Neural progenitor cell (in vitro differentiated cells): ENCODE results near the gene PTK6. TPM values are rescaled to one million over a fixed set of nuclear protein-coding genes. Genes with fewer than 3 reads are reported as not detected.
A peak's percentile ranks its signal among the peaks of the same experiment; 100 is the strongest.

Source experiments
- DNase-seq: peaks from one replicate; pipeline ENCODE4 v3.0.0-alpha.2; 2016; ENCODE audit warnings: low spot score
- H2AFZ ChIP-seq: fragments of 200-600 bp; sonication (generic); replicated peaks from 2 replicates; pipeline ENCODE4 v1.6.1; 2016; ENCODE audit warnings: antibody characterized with exemption
- H3F3A ChIP-seq: fragments of 200-600 bp; sonication (generic); 2 replicates; pipeline ENCODE4 v1.6.1; 2016; ENCODE audit warnings: antibody characterized with exemption, low read depth
- H3K27ac ChIP-seq: fragments of 200-600 bp; sonication (generic); 2 replicates; pipeline ENCODE4 v1.5.1; 2016; ENCODE audit warnings: mild to moderate bottlenecking
- H3K27me3 ChIP-seq: fragments of 200-600 bp; sonication (generic); 2 replicates; pipeline ENCODE4 v1.6.1; 2016; ENCODE audit warnings: mild to moderate bottlenecking, moderate library complexity
- H3K36me3 ChIP-seq: fragments of 200-600 bp; sonication (generic); 2 replicates; pipeline ENCODE4 v1.5.1; 2016
- H3K4me1 ChIP-seq: fragments of 200-600 bp; sonication (generic); 2 replicates; pipeline ENCODE4 v1.6.1; 2016; ENCODE audit warnings: mixed run types
- H3K4me2 ChIP-seq: fragments of 200-600 bp; sonication (generic); 2 replicates; pipeline ENCODE4 v1.6.1; 2016
- H3K4me3 ChIP-seq: fragments of 200-600 bp; sonication (generic); 2 replicates; pipeline ENCODE4 v1.5.1; 2016
- H3K79me2 ChIP-seq: fragments of 200-600 bp; sonication (generic); 2 replicates; pipeline ENCODE4 v1.6.1; 2016; ENCODE audit warnings: low read depth
- H3K9ac ChIP-seq: fragments of 200-600 bp; sonication (generic); 2 replicates; pipeline ENCODE4 v1.6.1; 2016
- H3K9me3 ChIP-seq: fragments of 200-600 bp; sonication (generic); 2 replicates; pipeline ENCODE4 v1.5.1; 2016; ENCODE audit warnings: low read depth
- H4K20me1 ChIP-seq: fragments of 200-600 bp; sonication (generic); 2 replicates; pipeline ENCODE4 v1.6.1; 2016; ENCODE audit warnings: low read depth
- H3K27ac Mint-ChIP-seq: 3 replicates; pipeline ENCODE4 v1.8.0; 2021; ENCODE audit warnings: mixed read lengths
- H3K27me3 Mint-ChIP-seq: 2 replicates; pipeline ENCODE4 v1.8.0; 2022; ENCODE audit warnings: low read depth, mild to moderate bottlenecking, inconsistent platforms, moderate library complexity, mixed read lengths; ENCODE audit not compliant: insufficient read depth
- H3K36me3 Mint-ChIP-seq: 3 replicates; pipeline ENCODE4 v1.8.0; 2021; ENCODE audit warnings: mixed read lengths
- H3K4me1 Mint-ChIP-seq: 3 replicates; pipeline ENCODE4 v1.8.0; 2021; ENCODE audit warnings: mixed read lengths
- H3K4me3 Mint-ChIP-seq: 3 replicates; pipeline ENCODE4 v1.8.0; 2021; ENCODE audit warnings: mild to moderate bottlenecking, moderate library complexity, mixed read lengths
- H3K9me3 Mint-ChIP-seq: 3 replicates; pipeline ENCODE4 v1.8.0; 2020; ENCODE audit warnings: mixed read lengths
- CTCF ChIP-seq: fragments of 200-600 bp; sonication (generic); IDR thresholded peaks from 2 replicates; pipeline ENCODE4 v1.5.1; 2017; ENCODE audit warnings: antibody characterized with exemption, mild to moderate bottlenecking
- EZH2 ChIP-seq: fragments of 200-600 bp; sonication (generic); IDR thresholded peaks from 2 replicates; pipeline ENCODE4 v1.6.1; 2017; ENCODE audit warnings: antibody characterized with exemption, mild to moderate bottlenecking, moderate library complexity
- EZH2phosphoT487 ChIP-seq: fragments of 200-600 bp; sonication (generic); IDR thresholded peaks from 2 replicates; pipeline ENCODE4 v1.6.1; 2017; ENCODE audit warnings: antibody characterized with exemption
- total RNA-seq: library from RNA; depleted of rRNA; stranded (reverse); fragments of >200 nt; gene quantifications from 2 replicates; pipeline ENCODE4 v1.2.3, GENCODE V29; 2015; ENCODE audit warnings: low replicate concordance

PTK6 gene
- total RNA-seq, 1 donor from 2014 or later: not detected

GRCh38 chr20:63553251-63553932 lies 16.2 kb upstream of the PTK6 start:
- H2AFZ ChIP-seq: peak overlapping the region; percentile 89
- H3K9ac ChIP-seq: no peak overlapping the region
- H3K4me2 ChIP-seq: peak overlapping the region; percentile 77

DNA sequence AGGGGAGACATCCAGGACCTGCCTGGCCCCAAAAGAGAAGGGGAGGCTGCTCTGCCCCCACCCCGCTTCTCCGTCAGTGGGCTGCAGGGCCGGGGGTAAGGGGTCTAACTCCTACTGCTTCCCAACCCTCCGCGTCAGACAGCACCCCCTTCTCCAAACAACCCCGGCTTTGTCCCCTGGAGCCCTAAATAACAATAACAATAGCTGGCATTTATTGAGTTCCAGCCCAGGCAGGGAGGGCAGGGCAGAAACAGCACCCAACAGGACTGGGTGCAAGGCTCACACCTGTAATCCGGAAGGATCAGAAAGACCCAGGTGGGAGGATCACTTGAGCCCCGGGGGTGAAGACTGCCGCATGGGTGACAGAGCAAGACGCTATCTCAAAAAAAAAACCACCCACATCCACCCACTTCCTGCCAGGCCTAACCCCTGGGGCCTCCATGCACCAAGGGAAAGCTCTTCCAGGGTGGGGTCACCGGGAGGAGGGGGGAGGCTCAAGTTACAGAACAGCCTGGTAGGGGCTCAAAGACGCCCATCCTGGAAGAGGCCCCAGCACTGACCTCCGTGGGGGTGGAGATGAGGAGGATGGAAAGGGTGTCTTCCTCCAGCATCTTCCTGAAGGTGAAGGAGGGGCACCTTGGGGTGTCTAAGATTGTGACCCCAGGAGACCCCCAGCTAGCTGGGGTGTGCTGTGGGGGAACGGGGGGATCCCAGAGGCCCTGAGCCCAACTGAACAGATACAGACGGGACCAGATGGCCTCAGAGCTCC lies 15.5 kb upstream of the PTK6 start:
- H3K4me3 Mint-ChIP-seq: peak overlapping the region; percentile 77
- H3K36me3 Mint-ChIP-seq: peaks cover 2% of the 10 kb centered on the region
- DNase-seq: no peak
- H3K4me1 Mint-ChIP-seq: peaks cover 14% of the 10 kb centered on the region
- Histone ChIP-seq H3K79me2 (no peaks in the 10 kb centered on the region), H3K27me3 (peaks cover 9% of the 10 kb centered on the region), H3K27ac (no peak overlapping the region), H3K4me2 (no peak overlapping the region), H2AFZ (no peak overlapping the region), H3K9ac (no peak overlapping the region), H3K4me3 (no peak overlapping the region), H3K36me3 (no peaks in the 10 kb centered on the region), H4K20me1 (no peaks in the 10 kb centered on the region), H3K4me1 (peaks cover 12% of the 10 kb centered on the region), H3F3A (peaks cover 19% of the 10 kb centered on the region), H3K9me3 (no peaks in the 10 kb centered on the region)
- peaks cover 8% of the 10 kb centered on the region for H3K27me3 Mint-ChIP-seq
- no peak overlapping the region for H3K27ac Mint-ChIP-seq
- TF ChIP-seq CTCF (no peak), EZH2 (no peak), EZH2phosphoT487 (no peak)
- peaks cover 2% of the 10 kb centered on the region for H3K9me3 Mint-ChIP-seq

More at GRCh38 chr20:63553251-63553932, 16.2 kb upstream of the PTK6 start:
- H3K4me3 Mint-ChIP-seq: peak overlapping the region; percentile 77
- no peaks in the 10 kb centered on the region for H3K9me3 ChIP-seq
- TF ChIP-seq EZH2phosphoT487: no peak
- TF ChIP-seq CTCF: no peak
- TF ChIP-seq EZH2: no peak
- H3K79me2 ChIP-seq: no peaks in the 10 kb centered on the region
- H4K20me1 ChIP-seq: no peaks in the 10 kb centered on the region
- H3K4me1 ChIP-seq: peaks cover 12% of the 10 kb centered on the region
- peak overlapping the region; percentile 86 for H3K4me3 ChIP-seq
- H3F3A ChIP-seq: peaks cover 19% of the 10 kb centered on the region
- peaks cover 2% of the 10 kb centered on the region for H3K36me3 Mint-ChIP-seq
- DNase-seq: peak; percentile 95
- H3K27me3 ChIP-seq: peaks cover 9% of the 10 kb centered on the region
- H3K4me1 Mint-ChIP-seq: peaks cover 14% of the 10 kb centered on the region
- H3K27ac Mint-ChIP-seq: no peak overlapping the region
- peaks cover 2% of the 10 kb centered on the region for H3K9me3 Mint-ChIP-seq
- H3K27me3 Mint-ChIP-seq: peaks cover 8% of the 10 kb centered on the region
- no peak overlapping the region for H3K27ac ChIP-seq
- no peaks in the 10 kb centered on the region for H3K36me3 ChIP-seq

DNA sequence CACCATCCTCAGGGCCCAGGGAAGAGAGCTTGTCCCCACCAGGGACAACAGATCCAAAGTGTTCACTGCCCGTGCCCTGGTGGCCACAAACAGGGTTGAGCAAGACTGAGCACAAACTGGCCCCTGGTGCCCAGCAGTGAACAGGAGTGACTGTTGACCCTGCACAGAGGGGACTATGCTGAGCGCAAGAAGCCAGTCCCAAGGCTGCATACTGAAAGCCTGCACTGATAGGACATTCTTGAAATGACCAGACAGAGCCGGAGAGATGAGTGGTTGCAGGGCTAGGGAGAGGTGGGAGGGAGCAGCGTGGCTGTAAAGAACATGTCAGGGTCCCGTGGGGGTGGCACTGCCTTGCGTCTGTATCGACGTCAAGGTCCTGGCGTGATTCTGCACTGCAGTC lies 13.9 kb upstream of the PTK6 start:
- Histone ChIP-seq H3K27me3 (peaks cover 9% of the 10 kb centered on the region), H3K9ac (no peak overlapping the region), H3K9me3 (no peaks in the 10 kb centered on the region), H3K4me1 (no peaks in the 10 kb centered on the region), H3K79me2 (no peaks in the 10 kb centered on the region), H3K4me3 (no peak overlapping the region), H3K4me2 (no peak overlapping the region), H3K36me3 (no peaks in the 10 kb centered on the region), H2AFZ (no peak overlapping the region), H3K27ac (no peak overlapping the region), H4K20me1 (no peaks in the 10 kb centered on the region), H3F3A (peaks cover 19% of the 10 kb centered on the region)
- Mint-ChIP-seq H3K36me3 (no peaks in the 10 kb centered on the region), H3K4me3 (no peak overlapping the region), H3K27ac (peak overlapping the region; percentile 87), H3K4me1 (peaks cover 8% of the 10 kb centered on the region), H3K27me3 (peaks cover 6% of the 10 kb centered on the region), H3K9me3 (no peaks in the 10 kb centered on the region)
- TF ChIP-seq EZH2: no peak
- no peak for TF ChIP-seq EZH2phosphoT487
- TF ChIP-seq CTCF: no peak
- no peak for DNase-seq
